Stimulated activated CD4-positive, alpha-beta T cell treated with anti-CD3 and anti-CD28 coated beads, Interleukin-1b, Interleukin-23, amount 100 ng/mL, for 1 hour (primary cell): ENCODE data around the gene ALX4.

Source experiments
- DNase-seq, 2 donors: peaks; one replicate each; pipeline ENCODE4 v3.0.0-alpha.2; 2020; ENCODE audit warnings: low read depth in 2 of 2

Gene ALX4

DNA sequence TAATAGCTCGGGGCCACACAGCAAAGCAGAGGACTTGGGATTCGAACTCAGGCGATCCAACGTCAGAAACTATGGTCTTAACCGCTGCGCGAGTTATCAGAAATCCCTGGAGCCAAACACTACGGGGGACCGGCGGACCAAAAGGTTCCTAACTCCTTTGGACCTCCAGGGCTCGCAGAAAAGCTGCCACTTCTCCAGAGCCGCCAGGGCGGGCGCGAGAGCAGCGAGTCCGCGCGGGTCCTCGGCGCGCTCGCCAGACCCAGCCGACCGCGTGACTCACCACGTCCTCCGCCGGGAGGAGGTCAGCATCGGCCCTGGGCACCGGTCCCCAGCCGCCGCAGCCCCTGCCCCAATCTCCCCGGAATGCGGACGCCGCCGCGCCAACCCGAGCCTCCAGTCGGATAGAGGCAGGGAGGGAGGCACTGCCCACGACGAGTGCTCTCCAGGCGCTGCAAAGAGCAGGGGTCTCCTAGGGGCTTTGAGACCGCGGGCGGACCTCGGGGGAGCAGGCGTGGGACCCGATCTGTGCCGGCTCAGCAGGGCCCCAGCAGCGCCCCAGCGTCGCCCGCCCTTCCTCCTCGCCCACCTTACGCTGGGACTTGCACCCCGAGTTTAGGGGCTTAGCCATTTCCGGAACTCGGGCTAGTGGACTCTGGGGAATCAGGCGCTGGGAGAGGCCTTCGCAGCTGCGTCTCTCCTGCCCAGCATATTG lies 6.2 kb upstream of the ALX4 start:
- no peak for DNase-seq

DNA sequence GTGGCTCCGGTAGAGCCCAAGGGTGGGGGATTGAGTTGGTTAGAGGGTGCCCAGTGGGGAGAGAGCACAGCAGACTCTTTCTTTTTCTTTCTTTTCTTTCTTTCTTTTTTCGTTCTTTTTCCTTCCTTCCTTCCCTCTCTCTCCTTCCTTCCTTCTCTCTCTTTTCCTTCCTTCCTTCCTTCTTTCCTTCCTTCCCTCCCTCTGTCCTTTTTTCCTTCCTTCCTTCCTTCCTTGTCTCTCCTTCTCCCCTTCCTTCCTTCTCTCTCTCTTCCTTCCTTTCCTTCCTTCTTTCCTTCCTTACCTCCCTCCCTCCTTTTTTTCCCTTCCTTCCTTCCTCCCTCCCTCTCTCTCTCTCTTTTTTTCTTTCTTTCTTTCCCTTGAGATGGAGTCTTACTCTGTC lies 4.8 kb upstream of the ALX4 start:
- DNase-seq: no peak

DNA sequence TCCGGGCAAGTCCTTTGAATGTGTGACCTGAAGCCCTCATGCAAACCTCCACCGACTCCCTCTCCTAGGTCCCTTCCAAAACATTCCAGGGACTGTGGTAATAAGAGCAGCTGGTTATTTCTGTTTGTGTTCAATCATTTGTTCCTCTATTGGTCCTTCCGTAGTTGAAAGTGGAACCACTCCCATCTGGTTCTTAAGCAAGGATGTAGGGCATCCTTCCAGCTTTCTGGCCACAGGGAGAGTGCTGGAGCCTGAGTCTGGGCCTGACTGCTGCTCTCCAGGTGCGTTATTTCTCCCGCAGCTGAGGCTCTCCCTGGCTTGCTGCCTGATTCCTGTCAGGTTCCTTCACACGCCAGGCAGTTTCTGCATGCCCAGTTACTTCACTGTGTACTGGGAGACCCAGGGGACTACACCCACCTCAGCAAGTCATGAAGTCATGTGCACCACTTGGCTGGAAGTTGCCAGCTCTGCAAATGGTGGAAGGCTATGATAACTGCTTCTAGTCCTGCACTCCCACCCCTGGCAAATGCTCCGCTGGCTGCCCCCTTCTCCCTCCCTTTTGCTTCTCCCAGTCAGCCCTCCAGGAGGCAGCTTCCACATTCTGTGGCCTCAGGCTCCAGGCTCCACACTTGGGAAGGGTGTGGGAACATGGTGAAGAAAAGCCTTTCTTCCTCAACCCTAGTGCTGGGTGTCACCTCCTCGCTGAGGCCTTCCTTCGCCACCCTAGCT lies 4.0 kb upstream of the ALX4 start:
- DNase-seq: no peak

DNA sequence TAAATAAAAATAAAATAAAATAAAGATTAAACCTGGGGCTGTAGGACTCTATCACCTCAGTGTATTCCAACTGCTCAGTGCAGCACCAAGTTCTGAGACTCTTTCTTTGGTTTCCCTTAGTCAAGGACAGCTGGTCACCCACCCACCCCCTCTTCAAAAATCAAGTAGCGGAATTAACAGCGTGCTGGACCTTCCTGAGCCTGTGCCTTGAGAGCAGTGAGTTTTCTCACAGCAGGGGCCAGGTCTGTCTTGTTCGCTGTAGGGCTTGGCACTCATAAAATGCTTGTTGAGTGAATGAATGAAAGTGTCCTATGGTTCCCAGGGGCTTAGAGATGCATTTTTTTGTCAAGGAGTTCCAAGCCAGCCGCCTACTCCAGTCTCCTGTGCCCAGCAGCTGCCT lies 2.9 kb upstream of the ALX4 start:
- DNase-seq: no peak

DNA sequence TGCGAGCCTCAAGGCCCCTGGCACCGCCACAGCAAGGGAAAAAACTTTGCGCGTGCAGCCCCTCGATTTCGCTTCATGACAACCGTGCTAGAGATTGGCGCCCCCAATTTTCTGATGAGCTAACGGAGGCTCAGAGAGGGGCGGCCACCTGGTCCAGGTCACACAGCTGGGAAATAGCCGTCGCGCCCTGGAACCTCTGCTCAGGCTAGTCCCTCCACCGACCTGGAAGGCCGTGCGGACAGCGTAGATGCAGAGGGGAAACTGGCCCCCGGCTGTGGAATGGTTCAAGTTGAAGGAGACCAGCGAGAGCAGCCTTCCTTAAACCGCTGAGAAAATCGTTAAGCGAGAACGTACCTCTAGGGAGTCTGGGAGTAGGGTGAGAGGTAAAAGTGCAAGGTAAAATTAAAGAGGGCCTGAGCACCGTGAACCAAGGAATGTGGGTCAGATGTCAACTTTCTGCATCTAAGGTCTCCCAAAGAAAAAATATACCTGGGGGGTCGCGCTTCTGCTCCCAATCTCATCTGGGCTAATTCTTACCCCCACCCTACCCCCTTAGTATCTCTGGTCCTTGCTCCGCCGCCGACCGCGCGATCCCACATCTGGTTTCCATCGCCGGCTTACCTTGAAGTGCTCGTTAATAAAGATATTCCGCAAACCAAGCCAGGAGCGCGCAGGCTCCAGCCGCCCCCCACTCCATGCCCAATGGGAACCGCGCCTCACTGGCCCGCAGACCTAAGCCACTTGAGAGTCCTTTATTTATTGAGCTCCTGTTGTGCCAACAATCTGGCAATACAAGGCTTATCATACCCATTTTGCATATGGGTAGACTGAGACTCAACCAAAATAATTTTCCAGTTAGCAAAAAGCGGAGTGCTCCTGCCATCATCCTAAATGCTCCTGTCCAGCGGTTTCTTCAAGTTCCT lies 1.7 kb upstream of the ALX4 start:
- no peak for DNase-seq

DNA sequence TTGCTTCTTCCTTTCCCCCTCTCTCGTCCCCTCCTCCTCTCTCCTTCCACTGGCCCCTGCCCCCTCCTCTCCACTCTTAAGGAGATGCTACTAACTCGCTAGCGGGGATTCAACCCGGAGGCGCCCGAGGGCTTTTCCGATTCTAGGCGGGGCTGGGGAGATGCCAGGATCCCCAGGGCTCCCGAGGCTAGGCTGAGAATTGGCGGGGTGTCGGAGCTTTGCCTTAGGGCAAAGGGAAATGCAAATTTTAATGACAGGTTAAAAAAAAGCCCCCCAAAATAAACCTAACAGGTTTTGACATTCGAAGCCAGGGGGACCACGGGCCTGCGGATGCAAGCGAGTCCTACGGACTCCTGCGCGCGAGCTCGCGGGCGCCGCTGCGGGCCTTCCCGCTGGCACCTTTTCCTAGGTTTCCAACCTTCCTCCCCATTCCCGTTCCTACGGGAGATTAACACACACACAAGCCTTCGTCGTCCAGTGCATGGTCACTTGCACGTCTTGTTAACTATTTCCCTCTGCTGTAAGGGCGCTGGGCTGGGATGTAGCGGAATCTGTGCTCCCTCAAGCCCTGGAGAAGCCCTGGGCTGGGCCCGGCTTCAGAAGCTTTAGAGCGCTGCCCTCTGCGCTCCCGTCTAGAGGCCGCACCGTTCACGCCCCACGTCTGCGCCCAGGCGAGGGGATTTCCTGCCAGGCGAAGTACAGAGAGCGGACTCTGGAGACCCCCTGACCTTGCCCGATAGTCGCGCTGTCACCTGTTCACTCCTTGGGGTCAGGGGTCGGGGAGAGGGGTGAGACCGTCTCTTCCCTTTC lies 729 bp upstream of the ALX4 start:
- DNase-seq: no peak

DNA sequence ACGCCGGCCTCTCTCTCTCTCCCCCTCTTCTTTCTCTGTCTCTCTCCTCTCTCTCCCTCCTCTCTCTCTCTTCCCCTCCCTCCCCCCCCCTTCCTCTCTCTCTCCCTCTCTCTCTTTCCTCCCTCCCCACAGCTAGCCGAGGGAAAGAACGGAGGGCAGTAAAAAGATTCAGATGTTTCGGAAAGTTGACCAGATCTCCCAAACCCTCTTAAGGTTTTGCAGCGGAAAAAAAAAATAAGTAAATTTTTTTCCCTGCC lies 195 bp upstream of the ALX4 start:
- no peak for DNase-seq

DNA sequence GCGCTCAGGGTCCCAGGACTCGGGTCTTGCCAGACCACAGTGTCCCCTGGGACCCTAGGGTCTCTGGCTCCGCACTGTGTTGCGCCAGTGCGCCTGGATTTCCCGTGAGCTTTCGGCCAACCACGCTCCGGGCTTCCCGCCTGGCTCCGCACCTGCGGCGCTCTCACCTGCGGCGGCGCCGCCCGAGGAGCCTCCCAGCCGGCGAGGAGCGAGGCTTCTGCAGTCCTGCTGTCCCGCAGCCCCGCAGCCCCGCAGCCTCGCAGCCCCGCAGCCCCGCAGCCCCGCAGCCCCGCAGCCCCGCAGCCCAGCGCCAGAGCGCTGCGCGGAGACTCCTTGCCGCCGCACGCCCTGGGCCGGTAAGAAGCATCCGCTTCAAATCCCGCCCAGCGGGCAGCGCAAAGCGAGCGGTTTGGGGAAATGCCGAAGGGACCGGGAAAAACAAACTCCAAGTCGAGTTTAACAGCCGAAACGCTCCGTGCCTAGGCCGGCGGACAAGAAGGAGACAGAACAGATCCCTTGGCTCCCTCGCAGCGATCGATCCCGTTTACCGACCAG lies 939 bp downstream of the ALX4 start:
- DNase-seq: no peak

DNA sequence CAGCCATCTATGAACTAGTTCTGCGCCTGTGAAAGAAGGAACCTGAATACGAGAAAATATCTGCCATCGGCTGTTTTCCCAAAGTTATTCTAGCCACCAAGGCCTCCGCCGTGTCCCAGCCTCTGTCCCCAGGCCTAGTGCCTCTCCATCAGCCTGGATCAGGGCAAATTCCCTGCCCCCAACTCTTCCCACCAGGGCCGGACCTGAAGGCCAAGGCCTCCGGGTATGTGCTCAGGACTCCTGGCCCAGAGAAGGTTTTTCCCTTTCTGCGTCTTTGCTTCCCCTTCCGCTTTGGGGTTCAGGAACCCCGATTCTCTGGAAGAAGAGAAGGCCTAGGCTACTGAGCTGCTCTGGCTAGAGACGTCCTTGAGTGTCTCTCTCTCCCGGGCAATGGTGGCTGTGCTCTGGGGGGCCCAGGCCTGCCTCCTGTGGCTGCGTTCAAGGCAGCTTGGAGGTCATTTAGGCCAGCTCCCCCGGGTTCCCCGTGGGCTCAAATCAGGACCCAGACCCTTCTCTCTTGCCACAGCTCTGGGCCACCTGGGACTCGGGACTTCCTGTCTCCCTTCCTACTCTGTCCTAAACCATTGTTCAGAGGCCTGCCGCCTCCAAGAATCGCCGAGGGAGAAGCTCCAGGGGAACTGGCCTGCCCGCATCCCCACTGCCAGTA lies 1.6 kb downstream of the ALX4 start:
- DNase-seq: no peak

DNA sequence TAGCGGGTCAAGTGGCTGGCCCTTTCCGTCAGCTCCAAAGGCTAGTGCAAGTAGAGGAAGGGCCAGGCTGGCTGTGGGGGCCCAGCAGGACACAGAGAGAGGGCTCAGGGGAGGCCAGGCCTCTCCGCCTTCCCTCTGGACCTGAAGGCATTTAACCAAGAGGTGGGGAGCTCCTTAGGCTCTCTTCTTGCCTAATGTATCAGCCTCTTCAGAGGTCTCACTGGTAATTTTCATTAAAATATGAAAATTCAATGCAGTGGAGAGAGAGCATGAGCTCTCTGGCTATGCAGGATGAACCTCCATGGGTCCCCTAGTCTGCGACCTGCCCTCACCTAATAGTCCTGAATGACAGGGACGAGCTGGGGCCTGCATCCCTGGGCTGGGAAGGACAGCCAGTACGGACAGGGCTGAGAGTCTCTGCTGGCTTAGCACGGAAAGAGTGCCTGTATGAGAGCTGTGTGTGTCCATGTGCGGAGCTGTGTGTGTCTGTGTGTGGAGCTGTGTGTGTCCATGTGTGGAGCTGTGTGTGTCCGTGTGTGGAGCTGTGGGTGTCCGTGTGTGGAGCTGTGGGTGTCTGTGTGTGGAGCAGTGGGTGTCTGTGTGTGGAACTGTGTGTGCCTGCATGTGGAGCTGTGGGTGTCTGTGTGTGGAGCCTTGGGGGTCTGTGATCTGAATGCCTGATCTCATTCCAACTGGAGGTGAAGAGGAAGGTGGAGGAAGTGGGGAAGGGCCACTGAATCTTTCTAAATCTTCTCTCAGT lies 2.4 kb downstream of the ALX4 start:
- no peak for DNase-seq

DNA sequence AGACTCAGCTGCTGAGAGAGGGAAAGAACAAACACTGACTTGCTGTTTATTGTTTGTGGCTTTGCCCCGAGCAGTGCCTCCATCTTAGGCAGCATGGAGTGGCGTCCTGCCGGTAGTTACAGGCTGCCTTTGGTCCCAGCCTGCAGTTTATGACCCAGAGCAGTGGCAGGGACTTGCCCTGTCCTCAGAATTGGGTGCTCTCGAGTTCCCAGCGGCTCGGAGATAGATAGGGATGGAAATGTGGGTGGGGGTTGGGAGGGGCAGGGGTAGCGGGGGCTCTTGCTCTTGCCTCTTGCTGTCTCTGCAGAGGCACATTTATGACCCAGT lies 3.1 kb downstream of the ALX4 start:
- no peak for DNase-seq

DNA sequence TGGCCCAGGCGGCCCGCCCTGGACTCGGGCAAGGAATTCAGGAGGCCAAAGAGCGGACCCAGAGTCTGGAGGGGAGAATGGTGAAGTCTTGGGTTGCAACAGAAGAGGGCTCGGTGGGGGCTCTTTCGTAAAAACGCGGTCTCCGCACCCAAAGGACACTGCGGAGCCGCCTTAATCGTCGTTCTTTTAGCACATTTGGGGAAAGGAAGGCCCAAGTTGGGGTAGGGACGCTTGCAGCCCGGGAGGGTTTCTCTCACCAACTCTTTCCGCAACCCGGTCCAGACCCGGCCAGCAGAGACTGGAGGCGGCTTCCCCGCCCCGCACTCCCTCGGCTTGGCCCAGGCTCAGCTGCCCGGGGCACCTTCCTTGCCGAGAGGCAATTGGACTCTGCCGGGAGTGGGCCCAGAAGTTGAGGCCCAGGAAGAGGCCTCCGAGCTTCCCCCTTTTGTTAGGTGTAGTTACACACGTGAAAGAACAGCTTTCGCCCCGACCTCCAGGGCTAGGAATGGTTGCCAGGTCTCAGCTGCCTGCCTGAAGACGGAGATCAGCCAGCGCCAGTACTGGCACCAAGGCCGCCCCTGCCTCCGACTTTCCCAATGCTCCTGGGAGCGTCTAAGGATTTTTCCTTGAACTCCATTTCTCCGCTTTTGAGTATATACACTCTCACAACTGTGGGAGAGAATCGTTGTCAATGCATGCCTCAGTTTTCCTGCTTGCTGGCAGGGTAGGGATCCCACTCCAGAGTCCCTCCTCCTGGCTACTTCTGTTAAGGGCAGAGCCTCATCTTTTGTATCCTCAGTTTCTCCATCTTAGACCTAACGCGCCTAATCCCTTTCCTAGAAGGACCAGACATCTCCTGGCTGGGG lies 3.7 kb downstream of the ALX4 start:
- no peak for DNase-seq

DNA sequence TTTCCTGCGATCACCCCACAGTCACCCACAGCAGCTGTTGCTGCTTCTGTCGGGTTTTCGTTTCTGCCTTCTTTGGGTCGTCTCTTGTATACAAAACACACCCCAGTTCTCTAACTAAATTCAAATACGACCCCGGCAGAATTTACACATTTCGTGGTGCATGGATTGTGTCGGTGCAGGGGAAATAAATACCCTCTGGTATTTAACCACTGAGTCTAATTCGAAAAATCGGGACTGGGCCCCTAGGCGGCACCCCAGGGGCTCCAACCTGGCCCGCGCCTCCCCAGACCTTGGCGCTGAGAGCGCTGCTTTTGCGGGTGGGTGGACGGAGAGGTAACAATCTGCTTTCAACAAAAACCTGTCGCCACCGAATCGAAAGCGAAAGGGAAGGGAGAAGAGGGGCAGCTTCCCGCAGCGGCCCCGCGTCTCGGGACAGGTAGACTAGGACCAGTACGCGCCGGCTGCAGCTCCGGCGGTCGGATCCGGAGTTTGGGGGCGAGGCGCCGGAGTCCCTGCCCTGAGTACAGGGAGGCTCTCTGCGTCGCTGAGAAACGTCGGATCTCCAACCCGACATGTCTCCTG lies 4.4 kb downstream of the ALX4 start:
- DNase-seq: no peak

DNA sequence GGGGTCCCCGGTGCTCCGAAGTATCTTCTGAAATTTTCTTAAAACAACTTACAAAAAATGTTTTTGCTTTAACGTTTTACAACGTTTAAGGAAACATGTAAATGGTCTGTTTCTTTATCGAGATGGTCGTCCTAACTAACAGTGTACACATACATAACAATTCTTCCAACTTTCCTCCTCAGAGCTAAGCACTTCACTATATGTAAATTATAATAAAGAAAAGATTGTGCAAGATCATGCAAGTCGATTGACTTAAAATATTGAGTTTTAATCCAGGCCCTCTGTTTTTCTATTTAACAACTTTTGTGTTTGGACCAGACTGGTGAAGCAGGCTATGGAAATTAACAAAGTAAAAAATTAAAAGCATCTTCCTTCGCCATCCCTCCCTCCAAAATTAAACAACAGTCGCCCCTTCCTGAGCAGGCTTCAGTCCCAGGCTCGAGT lies 4.9 kb downstream of the ALX4 start:
- DNase-seq: no peak

DNA sequence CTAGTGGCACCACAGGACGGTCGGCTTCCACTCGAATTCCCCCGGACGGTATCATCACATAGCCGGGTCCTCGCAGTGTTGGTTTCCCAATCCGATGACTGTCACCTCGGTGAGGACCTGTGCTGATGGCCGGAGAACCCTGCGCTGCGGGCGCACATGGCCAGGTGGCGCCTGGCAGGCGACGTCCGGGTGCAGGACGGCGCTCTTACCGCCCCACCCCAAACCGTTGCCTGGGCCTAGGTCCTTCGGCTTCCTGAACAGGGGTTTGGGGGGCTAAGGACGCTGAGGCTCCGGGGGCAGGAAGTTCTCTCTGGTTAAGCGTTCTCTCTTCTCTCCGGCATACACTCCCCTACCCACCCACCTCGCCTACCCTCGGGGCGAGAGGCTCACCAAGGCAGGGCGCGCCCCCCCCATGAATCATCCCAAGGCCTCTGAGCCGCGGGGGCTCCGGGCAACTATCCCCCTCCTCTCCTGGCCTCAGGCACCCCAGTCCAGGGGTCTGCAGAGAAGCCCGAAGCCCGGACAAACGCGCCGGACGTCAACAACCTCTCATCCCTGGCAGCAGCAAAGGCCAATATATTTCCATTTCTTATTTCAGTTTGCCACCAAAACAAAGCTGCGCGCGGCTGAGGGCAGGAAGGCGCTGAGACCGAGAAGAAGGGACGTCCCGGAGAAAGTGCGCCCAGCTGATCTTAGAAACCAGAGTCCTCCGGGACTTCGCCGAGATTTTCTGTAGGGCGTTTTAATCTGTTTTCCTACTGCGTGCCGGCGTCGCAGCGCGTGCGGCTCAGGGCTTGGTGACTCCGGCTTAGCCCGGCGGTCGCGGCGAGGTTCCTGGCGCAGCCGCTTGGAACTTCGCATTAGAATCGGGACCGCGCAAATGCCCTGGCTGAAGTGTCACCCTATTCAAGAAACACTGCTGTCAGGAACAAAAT lies 5.6 kb downstream of the ALX4 start:
- no peak for DNase-seq

DNA sequence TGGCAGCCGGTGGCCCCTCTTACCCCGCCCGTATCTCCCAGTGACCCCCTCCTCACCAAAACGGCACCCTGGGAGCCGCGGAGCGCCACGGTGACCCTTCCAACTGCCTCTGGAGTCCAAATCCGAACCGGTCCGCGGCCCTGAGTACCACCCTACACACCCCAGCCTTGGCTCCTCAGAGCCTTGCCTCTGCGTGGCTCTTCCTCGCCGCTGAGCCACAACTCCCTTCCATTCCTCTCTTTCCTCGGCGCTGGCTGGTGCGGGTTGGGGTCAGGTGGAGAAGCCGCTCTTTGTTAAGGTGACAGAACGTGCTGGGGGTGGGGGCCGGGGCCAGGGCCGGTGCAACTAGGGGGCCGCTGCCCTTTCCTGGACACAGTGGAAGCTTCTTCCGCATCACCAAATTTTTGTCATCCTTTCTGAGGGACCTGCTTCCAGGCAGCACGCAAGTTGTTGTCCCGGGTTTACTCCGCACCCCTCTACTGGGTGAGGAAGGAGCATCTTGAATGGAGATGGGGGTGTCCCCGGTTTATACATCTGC lies 6.5 kb downstream of the ALX4 start:
- no peak for DNase-seq

DNA sequence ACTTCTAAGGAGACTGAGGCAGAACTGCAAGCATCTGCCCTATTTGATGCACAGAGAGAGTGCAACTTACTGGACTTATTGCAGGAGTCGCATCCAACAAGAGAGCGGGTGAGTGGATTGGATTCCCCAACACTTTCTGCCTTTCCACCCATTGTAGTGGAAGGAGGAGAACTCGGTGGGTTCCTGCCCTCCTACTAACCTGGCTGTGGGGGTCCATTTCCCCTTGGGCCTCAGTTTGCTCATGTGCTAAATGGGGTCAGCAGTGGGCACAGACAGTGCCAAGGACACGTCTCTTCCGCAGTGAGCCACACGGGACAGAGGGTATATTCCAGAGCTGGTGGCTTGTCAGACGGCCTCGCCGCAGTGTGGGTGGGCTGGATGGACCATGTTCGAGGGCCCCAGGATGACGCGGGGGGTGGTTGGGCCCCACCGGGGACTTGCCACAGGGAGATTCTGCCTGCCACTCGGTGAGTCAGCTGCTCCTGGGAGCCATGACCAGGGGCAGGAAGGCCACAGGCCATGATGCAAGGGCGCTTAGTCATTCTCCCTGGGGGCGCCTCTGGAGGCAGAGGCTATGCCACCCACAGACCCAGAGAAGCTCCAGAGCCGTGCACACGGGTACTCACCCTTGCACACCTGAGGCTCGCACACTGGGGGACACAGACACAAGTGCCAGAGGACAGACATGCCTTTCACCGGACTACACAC lies 8.2 kb downstream of the ALX4 start:
- no peak for DNase-seq
